Choroid plexus epithelial cell (primary cell): Measurements from ENCODE around the gene FZD4.
A peak's percentile ranks its signal among the peaks of the same experiment; 100 is the strongest.

Source experiments
- DNase-seq: peaks from one replicate; pipeline ENCODE4 v3.0.0-alpha.2; 2010; ENCODE audit warnings: low read depth
- H3K4me3 ChIP-seq: 2 replicates; pipeline ENCODE4 v1.5.1; 2011; ENCODE audit warnings: low read depth, mild to moderate bottlenecking, control low read depth, low read length, moderate library complexity
- CTCF ChIP-seq: conservative IDR thresholded peaks from 2 replicates; pipeline ENCODE4 v1.5.1; 2011; ENCODE audit warnings: low read depth, mild to moderate bottlenecking, control low read depth, inconsistent platforms, low read length, moderate library complexity

Gene FZD4

DNA sequence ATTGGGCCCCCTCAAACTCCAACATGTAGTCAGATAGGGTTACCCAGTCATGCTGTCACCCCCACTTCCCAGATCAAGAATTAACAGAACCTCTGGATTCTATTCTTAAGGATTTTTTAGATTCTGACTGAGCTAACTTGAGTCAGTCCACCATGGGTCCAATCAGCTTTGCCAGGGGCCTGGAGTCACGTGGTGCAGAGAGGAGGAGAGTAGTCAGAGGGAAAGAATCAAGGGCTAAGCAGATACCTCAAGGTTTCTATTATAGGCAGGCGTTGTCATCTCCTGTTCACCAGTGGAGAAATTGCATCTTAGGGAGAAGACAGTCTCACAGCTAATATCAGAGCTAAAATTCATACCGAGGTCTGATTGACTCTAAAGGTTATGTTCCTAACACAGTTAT is 28.2 kb downstream of the FZD4 start:
- TF ChIP-seq CTCF, result no peak
- no peak for DNase-seq
- H3K4me3 ChIP-seq, result no peak overlapping the region

GRCh38 chr11:86923999-86924766 is 31.0 kb downstream of the FZD4 start:
- no peak for TF ChIP-seq CTCF
- H3K4me3 ChIP-seq, result no peak overlapping the region
- no peak for DNase-seq

DNA sequence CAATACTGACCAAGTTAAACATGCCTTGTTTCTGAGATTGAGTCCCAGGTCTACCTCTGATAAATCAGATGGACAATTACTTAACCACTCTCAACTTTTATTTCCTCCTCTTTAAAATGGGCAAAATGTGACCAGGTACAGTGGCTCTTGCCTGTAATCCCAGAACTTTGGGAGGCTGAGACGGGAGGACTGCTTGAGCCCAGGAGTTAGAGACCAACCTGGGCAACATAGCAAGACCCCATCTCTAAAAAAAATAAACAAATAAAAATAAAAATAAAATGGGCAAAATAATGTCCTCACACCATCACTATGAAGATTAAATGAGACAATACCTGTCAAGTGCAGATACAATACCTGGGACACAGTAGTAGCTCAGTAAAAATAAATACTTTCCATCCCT is 33.0 kb downstream of the FZD4 start:
- no peak for TF ChIP-seq CTCF
- no peak overlapping the region for H3K4me3 ChIP-seq
- DNase-seq, result no peak

- TF ChIP-seq CTCF, result peak; percentile 81
- no peak overlapping the region for H3K4me3 ChIP-seq
- DNase-seq, result peak; percentile 91
Measured at GRCh38 chr11:86919557-86920210, 35.5 kb downstream of the FZD4 start.

- no peak overlapping the region for H3K4me3 ChIP-seq
- peak; percentile 49 for DNase-seq
- no peak for TF ChIP-seq CTCF
Measured at GRCh38 chr11:86918973-86919372, 36.2 kb downstream of the FZD4 start.

DNA sequence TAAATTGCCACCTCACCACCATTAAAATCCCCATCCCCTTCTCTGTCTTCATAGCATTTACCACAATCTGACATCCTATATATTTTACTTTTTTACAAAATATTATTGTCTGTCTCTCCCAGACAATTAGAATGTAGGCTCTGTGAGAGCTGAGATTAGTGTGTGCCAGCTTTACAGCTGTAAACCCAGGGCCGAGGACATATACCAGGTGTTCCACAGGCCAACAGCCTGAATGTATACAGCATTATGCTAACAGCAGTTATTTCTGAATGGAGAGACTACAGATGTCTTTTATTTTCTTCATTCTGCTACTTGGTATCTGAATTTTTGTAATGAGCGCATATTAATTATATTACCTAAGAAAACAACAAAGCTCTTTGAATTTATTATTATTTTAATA is 36.7 kb downstream of the FZD4 start:
- no peak for DNase-seq
- H3K4me3 ChIP-seq, result no peak overlapping the region
- no peak for TF ChIP-seq CTCF

DNA sequence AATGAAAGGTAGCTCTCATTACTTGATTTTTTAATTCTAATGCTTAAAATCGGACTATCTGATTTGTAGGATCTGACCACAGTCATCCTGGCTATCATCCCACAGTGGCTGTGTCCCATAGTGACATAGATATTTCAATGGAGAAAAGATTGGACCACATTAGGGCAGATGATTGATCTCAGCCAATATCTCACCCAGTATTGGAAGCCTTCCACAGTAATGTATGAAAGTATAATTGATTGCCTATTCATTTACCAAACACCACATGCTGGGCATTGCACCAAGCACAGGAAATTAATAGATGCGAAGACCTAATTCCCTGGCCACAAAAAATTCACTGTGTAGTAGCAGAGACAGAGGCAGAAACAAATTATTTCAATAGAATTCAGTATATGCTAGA is 37.6 kb downstream of the FZD4 start:
- no peak for TF ChIP-seq CTCF
- no peak overlapping the region for H3K4me3 ChIP-seq
- DNase-seq, result no peak
